B cell (primary cell): ENCODE results near the gene DGUOK. TPM values are rescaled to one million over a fixed set of nuclear protein-coding genes. Genes with fewer than 3 reads are reported as not detected.
A peak's percentile ranks its signal among the peaks of the same experiment; 100 is the strongest.

Experiments used
- ATAC-seq: fragments of 200-7000 bp; cut with Tn5 transposase; one replicate; pipeline ENCODE4 v1.10.0; 2021; ENCODE audit warnings: low read depth, mild to moderate bottlenecking, moderate number of reproducible peaks, moderate library complexity
- CTCF ChIA-PET: fragments of 350-600 bp; sonication (Branson Sonifier 250); formaldehyde crosslinking; loops from one replicate; lab custom pipeline; 2021; ENCODE audit warnings: antibody characterized with exemption, inconsistent platforms; lab: Charles Lee
- POLR2A ChIA-PET: fragments of 350-600 bp; sonication (Branson Sonifier 250); formaldehyde crosslinking; loops from one replicate; lab custom pipeline; 2021; ENCODE audit warnings: antibody characterized with exemption; lab: Charles Lee
- DNase-seq: peaks from one replicate; pipeline ENCODE4 v3.0.0; 2013
- H2AFZ ChIP-seq: 2 replicates; pipeline ENCODE4 v1.6.1; 2012; ENCODE audit warnings: mild to moderate bottlenecking, low read depth, low read length; ENCODE audit not compliant: insufficient read depth, poor library complexity, severe bottlenecking
- H3K27ac ChIP-seq, 2 donors: 1 replicate in 1 of 2; 2 replicates in 1 of 2; pipeline ENCODE4 v1.5.1; 2012 to 2013; ENCODE audit warnings: low read length in 2 of 2, mild to moderate bottlenecking in 2 of 2, moderate library complexity in 1 of 2
- H3K27me3 ChIP-seq, 4 experiments: fragments of 200-600 bp in 1 of 4; sonication (generic) in 1 of 4; replicated peaks in 1 of 4; 1 replicate in 2 of 4; 2 replicates in 2 of 4; pipeline versions ENCODE4 v1.6.1 to v1.7.0; 2013 to 2016; ENCODE audit warnings: low read length in 3 of 4, mild to moderate bottlenecking in 2 of 4, mixed read lengths in 1 of 4, moderate library complexity in 1 of 4; ENCODE audit not compliant: insufficient read depth in 4 of 4, control insufficient read depth in 3 of 4; ENCODE audit errors: control extremely low read depth in 1 of 4
- H3K36me3 ChIP-seq, 2 experiments: replicated peaks in 1 of 2; 1 replicate in 1 of 2; 2 replicates in 1 of 2; pipeline versions ENCODE4 v1.6.1 to v1.7.1; 2013; ENCODE audit warnings: low read length in 1 of 2; ENCODE audit not compliant: insufficient read depth in 2 of 2, control insufficient read depth in 1 of 2; ENCODE audit errors: control extremely low read depth in 1 of 2, extremely low read depth in 1 of 2
- H3K4me1 ChIP-seq, 2 donors: fragments of 200-600 bp in 1 of 2; sonication (generic) in 1 of 2; 1 replicate in 1 of 2; 2 replicates in 1 of 2; pipeline versions ENCODE4 v1.5.1 to v1.6.1; 2013 to 2017; ENCODE audit warnings: low read length in 2 of 2; ENCODE audit not compliant: control insufficient read depth in 2 of 2, insufficient read depth in 2 of 2
- H3K4me2 ChIP-seq: replicated peaks from 2 replicates; pipeline ENCODE3; 2012; ENCODE audit warnings: mild to moderate bottlenecking, low read depth, low read length; ENCODE audit not compliant: poor library complexity, severe bottlenecking
- H3K4me3 ChIP-seq, 5 experiments: fragments of 200-600 bp in 1 of 5; sonication (generic) in 1 of 5; 1 replicate in 3 of 5; 2 replicates in 2 of 5; pipeline versions ENCODE4 v1.5.1 to v1.7.0; 2011 to 2016; ENCODE audit warnings: low read length in 4 of 5, mild to moderate bottlenecking in 4 of 5, low read depth in 2 of 5, control low read depth in 1 of 5, moderate library complexity in 1 of 5; ENCODE audit not compliant: insufficient read depth in 1 of 5; ENCODE audit errors: control extremely low read depth in 1 of 5, extremely low read depth in 1 of 5
- H3K79me2 ChIP-seq: fragments of 200-600 bp; sonication (generic); one replicate; pipeline ENCODE4 v1.6.0; 2016; ENCODE audit warnings: low read length; ENCODE audit not compliant: control insufficient read depth, insufficient read depth
- H3K9ac ChIP-seq: fragments of 200-600 bp; sonication (generic); 2 replicates; pipeline ENCODE4 v1.6.1; 2017; ENCODE audit warnings: mild to moderate bottlenecking, low read length, moderate library complexity
- H3K9me3 ChIP-seq, 3 donors: one replicate each; pipeline versions ENCODE4 v1.6.1 to v1.7.1; 2013; ENCODE audit warnings: low read length in 2 of 3; ENCODE audit not compliant: control insufficient read depth in 2 of 3, insufficient read depth in 1 of 3; ENCODE audit errors: control extremely low read depth in 1 of 3
- H4K20me1 ChIP-seq: 2 replicates; pipeline ENCODE4 v1.6.0; 2012; ENCODE audit warnings: mild to moderate bottlenecking, low read length; ENCODE audit not compliant: insufficient read depth, control insufficient read depth, poor library complexity, severe bottlenecking
- H3K27ac Mint-ChIP-seq: one replicate; pipeline ENCODE4 v1.8.0; 2021; ENCODE audit warnings: mixed read lengths
- H3K27me3 Mint-ChIP-seq: one replicate; pipeline ENCODE4 v1.8.0; 2021; ENCODE audit warnings: mixed read lengths
- H3K4me1 Mint-ChIP-seq: one replicate; pipeline ENCODE4 v1.8.0; 2021; ENCODE audit warnings: mixed read lengths
- H3K4me3 Mint-ChIP-seq: one replicate; pipeline ENCODE4 v1.8.0; 2021; ENCODE audit warnings: mixed read lengths
- H3K9me3 Mint-ChIP-seq: one replicate; pipeline ENCODE4 v1.8.0; 2022; ENCODE audit warnings: mixed read lengths; ENCODE audit not compliant: insufficient read depth
- CTCF ChIP-seq: fragments of 200-600 bp; IDR thresholded peaks from one replicate; pipeline ENCODE4 v1.8.0; 2022; ENCODE audit warnings: antibody characterized with exemption, mild to moderate bottlenecking
- EZH2 ChIP-seq: IDR thresholded peaks from 2 replicates; pipeline ENCODE4 v1.6.1; 2012; ENCODE audit warnings: borderline replicate concordance, low read depth, mild to moderate bottlenecking, moderate library complexity, low read length; ENCODE audit not compliant: insufficient read depth, poor library complexity, severe bottlenecking
- WGBS: methylation state at CpG from one replicate; pipeline ENCODE4 v1.1.5; 2013; ENCODE audit warnings: missing lambda C conversion rate; ENCODE audit not compliant: insufficient coverage; 5-methylcytosine and 5-hydroxymethylcytosine counted together
- intact Hi-C: fragments of 100-400 bp; cut with micrococcal nuclease; formaldehyde crosslinking; loops from one replicate; pipeline ENCODE4 v1.10.0; 2022
- polyA minus RNA-seq: library from RNA; depleted of rRNA, polyadenylated mRNA; stranded (reverse); fragments of >200 nt; gene quantifications from 2 replicates; pipeline ENCODE4 v1.2.3, GENCODE V29; 2012
- polyA plus RNA-seq: library from polyadenylated mRNA; depleted of rRNA; stranded (reverse); fragments of >200 nt; gene quantifications from 2 replicates; pipeline ENCODE4 v1.2.3, GENCODE V29; 2012
- total RNA-seq, 2 donors: library from RNA; stranded (reverse); fragments of 120-200 nt in 1 of 2; gene quantifications; 1 replicate in 1 of 2; 2 replicates in 1 of 2; pipeline versions ENCODE4 v1.2.3 to v1.2.4, GENCODE V29; 2013 to 2022

The DGUOK gene
- total RNA-seq (61.7 and 65.4 TPM in 2 replicates), polyA plus RNA-seq (73.2 and 81.5 TPM in 2 replicates), polyA minus RNA-seq (37.5 and 52.3 TPM in 2 replicates)
- total RNA-seq (2013), result 79.7 TPM

- Histone ChIP-seq H3K4me1 (peaks cover 33 to 37% of the 10 kb centered on the region in 2 donors), H3K4me3 (peak within 1 kb of the TSS; percentile 69 to 89 (median 76)), H3K36me3 (peaks cover 0 to 2% of the 10 kb centered on the region in 2 experiments), H3K4me2 (peak within 1 kb of the TSS; percentile 82), H3K9me3 (peaks cover 0 to 8% (median 2%) of the 10 kb centered on the region in 3 donors), H2AFZ (peak within 1 kb of the TSS; percentile 86), H3K79me2 (peaks cover 57% of the 10 kb centered on the region), H3K27me3 (no peaks in the 10 kb centered on the region), H3K27ac (peak within 1 kb of the TSS; percentile 95 to 99), H3K9ac (peak within 1 kb of the TSS; percentile 94), H4K20me1 (peaks cover 5% of the 10 kb centered on the region)
- H3K4me3 Mint-ChIP-seq, result peak within 1 kb of the TSS; percentile 86
- TF ChIP-seq EZH2 (no peak), CTCF (no peak)
- intact Hi-C loops, result loop anchor here (1.0 to 5.0 kb wide), 8 partner anchors 59 to 252 kb away; partner anchors contain the start of genes BOLA3, MOB1A, STAMBP and TPRKB
- H3K27ac Mint-ChIP-seq, result peak within 1 kb of the TSS; percentile 90
- ChIA-PET CTCF (no interaction called here), POLR2A (interaction anchor here (0.6 to 1.0 kb wide), 5 partner anchors 27 to 194 kb away, joined by 3 to 5 read pairs (median 3); no protein-coding TSS in a partner anchor)
- peak; percentile 98 for ATAC-seq
- peak; percentile 99 for DNase-seq
- H3K27me3 Mint-ChIP-seq, result no peaks in the 10 kb centered on the region
- under 1% methylated on average over 44 of the region's 50 CpGs for WGBS
- H3K9me3 Mint-ChIP-seq, result no peaks in the 10 kb centered on the region
- H3K4me1 Mint-ChIP-seq, result peaks cover 61% of the 10 kb centered on the region
Measured at GRCh38 chr2:73926493-73927327, at the start of gene DGUOK. Gene DGUOK, plus strand, starts transcription at chr2:73926880. Its CDS starts 31 bp downstream, at chr2:73926911.
